H1 (cell line): ENCODE results near the gene ZDHHC20. TPM values are rescaled to one million over a fixed set of nuclear protein-coding genes. Genes with fewer than 3 reads are reported as not detected.

ENCODE experiments used
- CBX8 ChIP-seq: fragments of 300-800, 300-1000 bp; sonication (generic); IDR thresholded peaks from 2 replicates; pipeline ENCODE4 v1.7.1; 2016; ENCODE audit warnings: low read depth, low read length, borderline replicate concordance
- CHD1 ChIP-seq: IDR thresholded peaks from 2 replicates; pipeline ENCODE4 v1.6.1; 2012; ENCODE audit warnings: low read depth, low read length, improper control_type of control experiment
- FOSL1 ChIP-seq: IDR thresholded peaks from 2 replicates; pipeline ENCODE4 v1.6.1; 2011; ENCODE audit warnings: mild to moderate bottlenecking, low read depth, low read length, moderate library complexity; ENCODE audit not compliant: insufficient read depth
- GABPA ChIP-seq: IDR thresholded peaks from 2 replicates; pipeline ENCODE4 v1.6.1; 2011; ENCODE audit warnings: mild to moderate bottlenecking, low read length, moderate library complexity, borderline replicate concordance; ENCODE audit not compliant: insufficient read depth
- HDAC6 ChIP-seq: IDR thresholded peaks from one replicate; pipeline ENCODE4 v1.7.1; 2012; ENCODE audit warnings: low read depth, mild to moderate bottlenecking, inconsistent platforms, low read length, moderate library complexity
- PHF8 ChIP-seq: fragments of 200-600 bp; sonication (generic); conservative IDR thresholded peaks from 2 replicates; pipeline ENCODE4 v1.7.1; 2012; ENCODE audit warnings: low read depth, mild to moderate bottlenecking, inconsistent platforms, low read length, moderate library complexity
- RBBP5 ChIP-seq: IDR thresholded peaks from 2 replicates; pipeline ENCODE4 v1.7.1; 2012; ENCODE audit warnings: low read depth, mild to moderate bottlenecking, inconsistent platforms, low read length, moderate library complexity, borderline replicate concordance
- RNF2 ChIP-seq: fragments of 200-900, 300-1000 bp; sonication (generic); IDR thresholded peaks from 2 replicates; pipeline ENCODE4 v1.7.1; 2016; ENCODE audit warnings: borderline replicate concordance, low read depth, mild to moderate bottlenecking, antibody characterized with exemption, low read length; ENCODE audit not compliant: poor library complexity, severe bottlenecking; ENCODE audit errors: missing control alignments
- TAF7 ChIP-seq: optimal IDR thresholded peaks from 2 replicates; pipeline ENCODE3; 2011; ENCODE audit warnings: low read depth, mild to moderate bottlenecking, inconsistent platforms, low read length, moderate library complexity, borderline replicate concordance
- polyA plus RNA-seq, 7 experiments: library from polyadenylated mRNA; depleted of rRNA in 3 of 7; stranded (reverse) in 5 of 7; unstranded in 2 of 7; fragments of >200 nt in 5 of 7; fragments of 200-250 nt in 2 of 7; gene quantifications; 1 replicate in 5 of 7; 2 replicates in 1 of 7; 4 replicates in 1 of 7; pipeline versions ENCODE4 v1.2.1 to v1.2.3, GENCODE V29; 2011 to 2013; ENCODE audit warnings: missing spikeins in 2 of 7, mixed read lengths in 2 of 7
- total RNA-seq: library from RNA; stranded (reverse); fragmentation: NEBNext Ultra II Directional; extraction: Animal tissue kit (Norgen Biotek cat#: 25700); gene quantifications from 2 replicates; pipeline ENCODE4 v1.2.1, GENCODE V29; 2021
- TF ChIP-seq, protein P1 (sequence below): fragments of 300-600 bp; sonication (generic); IDR thresholded peaks from 2 replicates; pipeline ENCODE4 v1.7.1; 2012; ENCODE audit warnings: low read length, moderate library complexity, mild to moderate bottlenecking, inconsistent platforms; ENCODE audit not compliant: insufficient replicate concordance

Gene ZDHHC20
- total and polyA plus RNA-seq, 2 of the 8 experiments (the other 6 are each of a cell fraction or from before 2014, with no cell fraction given) = 16.4 to 89.0 TPM

DNA sequence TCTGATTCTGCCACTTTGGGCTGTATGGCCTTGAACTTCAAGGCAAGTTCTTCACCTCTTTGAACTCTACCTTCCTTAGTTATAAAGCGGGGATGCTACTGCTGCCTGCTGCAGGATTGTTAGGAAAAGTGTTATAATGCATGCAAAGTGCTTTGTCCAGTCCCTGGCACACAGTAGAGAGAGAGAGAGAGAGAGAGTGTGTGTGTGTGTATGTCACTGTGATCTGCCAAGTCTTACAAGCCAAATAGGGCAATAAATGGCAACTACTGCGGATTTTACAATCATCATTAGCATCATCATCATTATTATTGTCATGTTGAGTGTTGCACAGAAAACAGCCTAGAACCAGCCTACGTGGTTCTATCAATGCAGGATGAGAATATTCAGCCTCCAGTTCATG is 136.1 kb downstream of the ZDHHC20 start (continued):
- TF ChIP-seq, protein P1, sequence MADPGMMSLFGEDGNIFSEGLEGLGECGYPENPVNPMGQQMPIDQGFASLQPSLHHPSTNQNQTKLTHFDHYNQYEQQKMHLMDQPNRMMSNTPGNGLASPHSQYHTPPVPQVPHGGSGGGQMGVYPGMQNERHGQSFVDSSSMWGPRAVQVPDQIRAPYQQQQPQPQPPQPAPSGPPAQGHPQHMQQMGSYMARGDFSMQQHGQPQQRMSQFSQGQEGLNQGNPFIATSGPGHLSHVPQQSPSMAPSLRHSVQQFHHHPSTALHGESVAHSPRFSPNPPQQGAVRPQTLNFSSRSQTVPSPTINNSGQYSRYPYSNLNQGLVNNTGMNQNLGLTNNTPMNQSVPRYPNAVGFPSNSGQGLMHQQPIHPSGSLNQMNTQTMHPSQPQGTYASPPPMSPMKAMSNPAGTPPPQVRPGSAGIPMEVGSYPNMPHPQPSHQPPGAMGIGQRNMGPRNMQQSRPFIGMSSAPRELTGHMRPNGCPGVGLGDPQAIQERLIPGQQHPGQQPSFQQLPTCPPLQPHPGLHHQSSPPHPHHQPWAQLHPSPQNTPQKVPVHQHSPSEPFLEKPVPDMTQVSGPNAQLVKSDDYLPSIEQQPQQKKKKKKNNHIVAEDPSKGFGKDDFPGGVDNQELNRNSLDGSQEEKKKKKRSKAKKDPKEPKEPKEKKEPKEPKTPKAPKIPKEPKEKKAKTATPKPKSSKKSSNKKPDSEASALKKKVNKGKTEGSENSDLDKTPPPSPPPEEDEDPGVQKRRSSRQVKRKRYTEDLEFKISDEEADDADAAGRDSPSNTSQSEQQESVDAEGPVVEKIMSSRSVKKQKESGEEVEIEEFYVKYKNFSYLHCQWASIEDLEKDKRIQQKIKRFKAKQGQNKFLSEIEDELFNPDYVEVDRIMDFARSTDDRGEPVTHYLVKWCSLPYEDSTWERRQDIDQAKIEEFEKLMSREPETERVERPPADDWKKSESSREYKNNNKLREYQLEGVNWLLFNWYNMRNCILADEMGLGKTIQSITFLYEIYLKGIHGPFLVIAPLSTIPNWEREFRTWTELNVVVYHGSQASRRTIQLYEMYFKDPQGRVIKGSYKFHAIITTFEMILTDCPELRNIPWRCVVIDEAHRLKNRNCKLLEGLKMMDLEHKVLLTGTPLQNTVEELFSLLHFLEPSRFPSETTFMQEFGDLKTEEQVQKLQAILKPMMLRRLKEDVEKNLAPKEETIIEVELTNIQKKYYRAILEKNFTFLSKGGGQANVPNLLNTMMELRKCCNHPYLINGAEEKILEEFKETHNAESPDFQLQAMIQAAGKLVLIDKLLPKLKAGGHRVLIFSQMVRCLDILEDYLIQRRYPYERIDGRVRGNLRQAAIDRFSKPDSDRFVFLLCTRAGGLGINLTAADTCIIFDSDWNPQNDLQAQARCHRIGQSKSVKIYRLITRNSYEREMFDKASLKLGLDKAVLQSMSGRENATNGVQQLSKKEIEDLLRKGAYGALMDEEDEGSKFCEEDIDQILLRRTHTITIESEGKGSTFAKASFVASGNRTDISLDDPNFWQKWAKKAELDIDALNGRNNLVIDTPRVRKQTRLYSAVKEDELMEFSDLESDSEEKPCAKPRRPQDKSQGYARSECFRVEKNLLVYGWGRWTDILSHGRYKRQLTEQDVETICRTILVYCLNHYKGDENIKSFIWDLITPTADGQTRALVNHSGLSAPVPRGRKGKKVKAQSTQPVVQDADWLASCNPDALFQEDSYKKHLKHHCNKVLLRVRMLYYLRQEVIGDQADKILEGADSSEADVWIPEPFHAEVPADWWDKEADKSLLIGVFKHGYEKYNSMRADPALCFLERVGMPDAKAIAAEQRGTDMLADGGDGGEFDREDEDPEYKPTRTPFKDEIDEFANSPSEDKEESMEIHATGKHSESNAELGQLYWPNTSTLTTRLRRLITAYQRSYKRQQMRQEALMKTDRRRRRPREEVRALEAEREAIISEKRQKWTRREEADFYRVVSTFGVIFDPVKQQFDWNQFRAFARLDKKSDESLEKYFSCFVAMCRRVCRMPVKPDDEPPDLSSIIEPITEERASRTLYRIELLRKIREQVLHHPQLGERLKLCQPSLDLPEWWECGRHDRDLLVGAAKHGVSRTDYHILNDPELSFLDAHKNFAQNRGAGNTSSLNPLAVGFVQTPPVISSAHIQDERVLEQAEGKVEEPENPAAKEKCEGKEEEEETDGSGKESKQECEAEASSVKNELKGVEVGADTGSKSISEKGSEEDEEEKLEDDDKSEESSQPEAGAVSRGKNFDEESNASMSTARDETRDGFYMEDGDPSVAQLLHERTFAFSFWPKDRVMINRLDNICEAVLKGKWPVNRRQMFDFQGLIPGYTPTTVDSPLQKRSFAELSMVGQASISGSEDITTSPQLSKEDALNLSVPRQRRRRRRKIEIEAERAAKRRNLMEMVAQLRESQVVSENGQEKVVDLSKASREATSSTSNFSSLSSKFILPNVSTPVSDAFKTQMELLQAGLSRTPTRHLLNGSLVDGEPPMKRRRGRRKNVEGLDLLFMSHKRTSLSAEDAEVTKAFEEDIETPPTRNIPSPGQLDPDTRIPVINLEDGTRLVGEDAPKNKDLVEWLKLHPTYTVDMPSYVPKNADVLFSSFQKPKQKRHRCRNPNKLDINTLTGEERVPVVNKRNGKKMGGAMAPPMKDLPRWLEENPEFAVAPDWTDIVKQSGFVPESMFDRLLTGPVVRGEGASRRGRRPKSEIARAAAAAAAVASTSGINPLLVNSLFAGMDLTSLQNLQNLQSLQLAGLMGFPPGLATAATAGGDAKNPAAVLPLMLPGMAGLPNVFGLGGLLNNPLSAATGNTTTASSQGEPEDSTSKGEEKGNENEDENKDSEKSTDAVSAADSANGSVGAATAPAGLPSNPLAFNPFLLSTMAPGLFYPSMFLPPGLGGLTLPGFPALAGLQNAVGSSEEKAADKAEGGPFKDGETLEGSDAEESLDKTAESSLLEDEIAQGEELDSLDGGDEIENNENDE = no peak
- TF ChIP-seq GABPA = no peak
- no peak for TF ChIP-seq FOSL1
- no peak for TF ChIP-seq RNF2
- no peak for TF ChIP-seq PHF8
- no peak for TF ChIP-seq CHD1
- no peak for TF ChIP-seq HDAC6
- TF ChIP-seq RBBP5 = no peak
- no peak for TF ChIP-seq CBX8
- no peak for TF ChIP-seq TAF7
